HepG2 (cell line): ENCODE data around the gene BAHCC1. TPM values are rescaled to one million over a fixed set of nuclear protein-coding genes. Genes with fewer than 3 reads are reported as not detected.
A peak's percentile ranks its signal among the peaks of the same experiment; 100 is the strongest.

Source experiments
- AFF4 ChIP-seq: sonication (generic); formaldehyde crosslinking; IDR thresholded peaks from 2 replicates; pipeline ENCODE4 v1.4.0; 2020; ENCODE audit warnings: missing genetic modification reagents
- AHR ChIP-seq: IDR thresholded peaks from 2 replicates; pipeline ENCODE4 v1.6.1; 2018; ENCODE audit warnings: missing genetic modification reagents, missing compliant biosample characterization
- CREB1 ChIP-seq, 2 experiments: fragments of 450-650 bp in 1 of 2; IDR thresholded peaks; 2 replicates each; pipeline ENCODE4 v1.6.1; 2016 to 2017; ENCODE audit warnings: control low read depth in 1 of 2, mild to moderate bottlenecking in 1 of 2, missing compliant biosample characterization in 1 of 2, missing genetic modification characterization in 1 of 2
- ETV5 ChIP-seq: IDR thresholded peaks from 2 replicates; pipeline ENCODE4 v1.6.1; 2018; ENCODE audit warnings: missing biosample characterization, missing genetic modification reagents, inconsistent platforms, borderline replicate concordance
- FOXO1 ChIP-seq: sonication (generic); formaldehyde crosslinking; IDR thresholded peaks from 2 replicates; pipeline ENCODE4 v1.4.0; 2020; ENCODE audit warnings: missing genetic modification reagents
- GABPB1 ChIP-seq: IDR thresholded peaks from 2 replicates; pipeline ENCODE4 v1.6.1; 2016; ENCODE audit warnings: mild to moderate bottlenecking, missing genetic modification reagents, moderate library complexity, missing compliant biosample characterization
- GLI4 ChIP-seq: sonication (generic); formaldehyde crosslinking; IDR thresholded peaks from 2 replicates; pipeline ENCODE4 v1.5.1; 2020; ENCODE audit warnings: missing genetic modification reagents, mild to moderate bottlenecking, moderate library complexity, borderline replicate concordance
- IKZF5 ChIP-seq: IDR thresholded peaks from 2 replicates; pipeline ENCODE4 v1.6.1; 2018; ENCODE audit warnings: missing genetic modification reagents, mild to moderate bottlenecking, missing compliant biosample characterization
- KAT2B ChIP-seq: fragments of 150-350 bp; IDR thresholded peaks from 2 replicates; pipeline ENCODE4 v1.6.1; 2014; ENCODE audit warnings: low read depth, low read length, borderline replicate concordance
- MTF1 ChIP-seq: sonication (generic); formaldehyde crosslinking; IDR thresholded peaks from 2 replicates; pipeline ENCODE4 v1.5.0; 2020; ENCODE audit warnings: missing genetic modification reagents
- PCBP1 ChIP-seq: fragments of 200-400 bp; formaldehyde crosslinking; IDR thresholded peaks from 2 replicates; pipeline ENCODE4 v1.6.1; 2017; ENCODE audit warnings: mild to moderate bottlenecking, low read depth, low read length, borderline replicate concordance
- PLRG1 ChIP-seq: fragments of 450-650 bp; conservative IDR thresholded peaks from 2 replicates; pipeline ENCODE4 v1.6.1; 2016
- RAD51 ChIP-seq: fragments of 450-650 bp; IDR thresholded peaks from 2 replicates; pipeline ENCODE4 v1.6.1; 2016; ENCODE audit warnings: borderline replicate concordance
- REXO4 ChIP-seq: sonication (generic); formaldehyde crosslinking; IDR thresholded peaks from 2 replicates; pipeline ENCODE4 v1.8.0; 2022; ENCODE audit warnings: missing genetic modification reagents, mild to moderate bottlenecking, borderline replicate concordance
- TCF7 ChIP-seq: sonication (generic); IDR thresholded peaks from 2 replicates; pipeline ENCODE4 v1.6.1; 2016; ENCODE audit warnings: antibody characterized with exemption, low read depth
- YEATS4 ChIP-seq: sonication (generic); formaldehyde crosslinking; IDR thresholded peaks from 2 replicates; pipeline ENCODE4 v1.4.0; 2020; ENCODE audit warnings: missing genetic modification reagents, borderline replicate concordance
- ZBTB21 ChIP-seq: sonication (generic); formaldehyde crosslinking; IDR thresholded peaks from 2 replicates; pipeline ENCODE4 v1.4.0; 2020; ENCODE audit warnings: missing genetic modification reagents
- ZBTB44 ChIP-seq: sonication (generic); formaldehyde crosslinking; IDR thresholded peaks from 2 replicates; pipeline ENCODE4 v1.4.0; 2020; ENCODE audit warnings: missing genetic modification reagents
- ZNF138 ChIP-seq: sonication (generic); formaldehyde crosslinking; IDR thresholded peaks from 2 replicates; pipeline ENCODE4 v1.5.0; 2020; ENCODE audit warnings: mild to moderate bottlenecking, low read depth, missing genetic modification reagents
- ZNF207 ChIP-seq: fragments of 450-650 bp; IDR thresholded peaks from 2 replicates; pipeline ENCODE4 v1.6.1; 2016; ENCODE audit warnings: antibody characterized with exemption, borderline replicate concordance
- ZNF260 ChIP-seq: sonication (generic); formaldehyde crosslinking; IDR thresholded peaks from 2 replicates; pipeline ENCODE4 v1.4.0; 2020; ENCODE audit warnings: missing genetic modification reagents, low read depth, mild to moderate bottlenecking, borderline replicate concordance
- ZNF414 ChIP-seq: sonication (generic); formaldehyde crosslinking; IDR thresholded peaks from 2 replicates; pipeline ENCODE4 v1.5.0; 2020; ENCODE audit warnings: missing genetic modification reagents
- ZNF496 ChIP-seq: sonication (generic); formaldehyde crosslinking; IDR thresholded peaks from 2 replicates; pipeline ENCODE4 v1.8.1; 2023; ENCODE audit warnings: mild to moderate bottlenecking, moderate library complexity, missing genetic modification reagents; ENCODE audit not compliant: insufficient replicate concordance
- polyA plus RNA-seq, 8 experiments: library from polyadenylated mRNA; depleted of rRNA in 3 of 8; stranded (reverse) in 7 of 8; unstranded in 1 of 8; fragments of >200 nt; fragmentation: Illumina TruSeq in 4 of 8; extraction: Trizol in 4 of 8; gene quantifications; 2 replicates each; pipeline versions ENCODE4 v1.2.1 to v1.2.3, GENCODE V29; 2011 to 2016; ENCODE audit warnings: low read depth in 4 of 8, missing spikeins in 1 of 8, mixed read lengths in 1 of 8; ENCODE audit not compliant: insufficient read depth in 1 of 8
- total RNA-seq, 5 experiments: library from RNA; depleted of rRNA; stranded (reverse); fragments of >200 nt; fragmentation: Illumina TruSeq; extraction: Trizol; gene quantifications; 2 replicates each; pipeline ENCODE4 v1.2.3, GENCODE V29; 2016; ENCODE audit warnings: low read depth in 1 of 5

Gene BAHCC1
- total and polyA plus RNA-seq, 2 of the 13 experiments (the other 11 are each of a cell fraction or from before 2014, with no cell fraction given) = 1.4 to 1.7 TPM

- peak; percentile 73; the same call in 1 of the 2 replicates for TF ChIP-seq YEATS4 (CRISPR knock-in tag)
- no peak for TF ChIP-seq GLI4
- TF ChIP-seq MTF1 (CRISPR knock-in tag) = peak; percentile 79; the same call in 1 of the 2 replicates
- peak; percentile 49; the same call in 1 of the 2 replicates for TF ChIP-seq IKZF5 (CRISPR knock-in tag)
- TF ChIP-seq AFF4 (CRISPR knock-in tag) = no peak
- no peak for TF ChIP-seq ZNF496
- no peak for TF ChIP-seq ZNF414
- TF ChIP-seq GABPB1 (CRISPR knock-in tag) = peak; percentile 52; the same call in 1 of the 2 replicates
- TF ChIP-seq ZNF260 (CRISPR knock-in tag) = no peak; the same call in 1 of the 2 replicates
- TF ChIP-seq ZNF207 = no peak
- TF ChIP-seq KAT2B = no peak
- TF ChIP-seq PLRG1 = no peak
- TF ChIP-seq ZBTB44 (CRISPR knock-in tag) = no peak; the same call in 1 of the 2 replicates
- no peak for TF ChIP-seq ZBTB21 (CRISPR knock-in tag)
- no peak for TF ChIP-seq ETV5
- no peak for TF ChIP-seq CREB1 (IDR thresholded peaks at IDR 0.05)
- TF ChIP-seq CREB1 (CRISPR knock-in tag; IDR thresholded peaks at IDR 0.05) = no peak
- TF ChIP-seq AHR (CRISPR knock-in tag) = no peak
- TF ChIP-seq TCF7 = no peak
- no peak for TF ChIP-seq PCBP1
- TF ChIP-seq RAD51 = no peak
- TF ChIP-seq FOXO1 = peak; percentile 34; the same call in 1 of the 2 replicates
- TF ChIP-seq ZNF138 = no peak
- 0 out of 2 replicates have a peak, but pooled peaks have one; percentile 23 for TF ChIP-seq REXO4 (CRISPR knock-in tag)
Measured at GRCh38 chr17:81487487-81488275, 92.4 kb downstream of the BAHCC1 start (continued).
